ENCODE results near the gene SLC22A13.

SLC22A13 gene

GRCh38 chr3:38274864-38275649 lies 9.4 kb downstream of the SLC22A13 start:
- no peaks in the 10 kb centered on the region for H3K4me1 ChIP-seq (ENCODE audit: insufficient read depth, low read length)
- no peak for TF ChIP-seq EZH2 (IDR thresholded peaks at IDR 0.05; ENCODE audit: borderline replicate concordance, low read depth, low read length, severe bottlenecking)
- TF ChIP-seq CTCF (IDR thresholded peaks at IDR 0.05; ENCODE audit: borderline replicate concordance, extremely low read depth, low read length, poor library complexity, severe bottlenecking) = no peak
- H3K36me3 ChIP-seq (ENCODE audit: insufficient read depth, low read length) = no peaks in the 10 kb centered on the region
- no peak overlapping the region for H2AFZ ChIP-seq (ENCODE audit: low read depth, low read length)
- H3K4me2 ChIP-seq (ENCODE audit: insufficient read depth, low read length) = no peak overlapping the region
- no peaks in the 10 kb centered on the region for H3K27me3 ChIP-seq (ENCODE audit: insufficient read depth, low read length, poor library complexity)
- H3K9ac ChIP-seq (ENCODE audit: low read depth, low read length) = no peak overlapping the region
- DNase-seq (no peak), ATAC-seq (ENCODE audit: insufficient read depth, low read depth) (0 out of 3 replicates have a peak, but pooled peaks have one; percentile 17)
- no peak overlapping the region for H3K27ac ChIP-seq (ENCODE audit: low read length)
- no peaks in the 10 kb centered on the region for H3K79me2 ChIP-seq (ENCODE audit: insufficient read depth, low read length)
- H3K4me3 ChIP-seq (ENCODE audit: low read depth in 1 of 2, low read length in 2 of 2) = no peak overlapping the region
- no peaks in the 10 kb centered on the region for H4K20me1 ChIP-seq (ENCODE audit: insufficient read depth, low read length)
- no peaks in the 10 kb centered on the region for H3K9me3 ChIP-seq (ENCODE audit: insufficient read depth, low read length, severe bottlenecking)

GRCh38 chr3:38275658-38276057 lies 10.0 kb downstream of the SLC22A13 start:
- ATAC-seq (ENCODE audit: insufficient read depth, low read depth) (no peak), DNase-seq (no peak)
- Histone ChIP-seq H3K4me3 (ENCODE audit: low read depth in 1 of 2, low read length in 2 of 2) (no peak overlapping the region), H3K36me3 (ENCODE audit: insufficient read depth, low read length) (no peaks in the 10 kb centered on the region), H4K20me1 (ENCODE audit: insufficient read depth, low read length) (no peaks in the 10 kb centered on the region), H3K9me3 (ENCODE audit: insufficient read depth, low read length, severe bottlenecking) (no peaks in the 10 kb centered on the region), H3K4me1 (ENCODE audit: insufficient read depth, low read length) (no peaks in the 10 kb centered on the region), H3K9ac (ENCODE audit: low read depth, low read length) (no peak overlapping the region), H3K79me2 (ENCODE audit: insufficient read depth, low read length) (no peaks in the 10 kb centered on the region), H3K27ac (ENCODE audit: low read length) (no peak overlapping the region), H2AFZ (ENCODE audit: low read depth, low read length) (no peak overlapping the region), H3K4me2 (ENCODE audit: insufficient read depth, low read length) (no peak overlapping the region), H3K27me3 (ENCODE audit: insufficient read depth, low read length, poor library complexity) (no peaks in the 10 kb centered on the region)
- TF ChIP-seq EZH2 (IDR thresholded peaks at IDR 0.05; ENCODE audit: borderline replicate concordance, low read depth, low read length, severe bottlenecking) = no peak
- no peak for TF ChIP-seq CTCF (IDR thresholded peaks at IDR 0.05; ENCODE audit: borderline replicate concordance, extremely low read depth, low read length, poor library complexity, severe bottlenecking)

- DNase-seq = no peak
Measured at GRCh38 chr3:38276081-38276916, 10.7 kb downstream of the SLC22A13 start.

More at GRCh38 chr3:38276081-38276916, 10.7 kb downstream of the SLC22A13 start:
- Histone ChIP-seq H3K79me2 (ENCODE audit: insufficient read depth, low read length) (no peaks in the 10 kb centered on the region), H3K27ac (ENCODE audit: low read length) (no peak overlapping the region), H3K9ac (ENCODE audit: low read depth, low read length) (no peak overlapping the region), H3K27me3 (ENCODE audit: insufficient read depth, low read length, poor library complexity) (no peaks in the 10 kb centered on the region), H3K4me1 (ENCODE audit: insufficient read depth, low read length) (no peaks in the 10 kb centered on the region), H3K9me3 (ENCODE audit: insufficient read depth, low read length, severe bottlenecking) (no peaks in the 10 kb centered on the region), H4K20me1 (ENCODE audit: insufficient read depth, low read length) (no peaks in the 10 kb centered on the region), H3K36me3 (ENCODE audit: insufficient read depth, low read length) (no peaks in the 10 kb centered on the region), H3K4me2 (ENCODE audit: insufficient read depth, low read length) (no peak overlapping the region), H2AFZ (ENCODE audit: low read depth, low read length) (no peak overlapping the region), H3K4me3 (ENCODE audit: low read depth in 1 of 2, low read length in 2 of 2) (no peak overlapping the region)
- no peak for ATAC-seq (ENCODE audit: insufficient read depth, low read depth)
- TF ChIP-seq EZH2 (IDR thresholded peaks at IDR 0.05; ENCODE audit: borderline replicate concordance, low read depth, low read length, severe bottlenecking) = no peak

All from DND-41 (cell line).